ENCODE data around the gene LINGO4. TPM values are rescaled to one million over a fixed set of nuclear protein-coding genes. Genes with fewer than 3 reads are reported as not detected.

The LINGO4 gene
- total and polyA plus RNA-seq, 2 of the 13 experiments (the other 11 are each of a cell fraction or from before 2014, with no cell fraction given), result 0.02 to 0.05 TPM

- TF ChIP-seq STAG1 (CRISPR knock-in tag; IDR thresholded peaks at IDR 0.05) (peak; percentile 28; the same call in 1 of the 2 replicates), ZEB1 (IDR thresholded peaks at IDR 0.05; ENCODE audit: insufficient replicate concordance, low read depth) (no peak), TCF12 (IDR thresholded peaks at IDR 0.05) (no peak), TCF12 (CRISPR knock-in tag; IDR thresholded peaks at IDR 0.05) (no peak), HOXA7 (CRISPR knock-in tag; IDR thresholded peaks at IDR 0.05) (no peak), ARID2 (CRISPR knock-in tag; IDR thresholded peaks at IDR 0.05; ENCODE audit: borderline replicate concordance) (peak; percentile 97), ZNF414 (CRISPR knock-in tag; IDR thresholded peaks at IDR 0.05) (no peak), MLLT10 (CRISPR knock-in tag; IDR thresholded peaks at IDR 0.05) (no peak), ZNF816 (CRISPR knock-in tag; IDR thresholded peaks at IDR 0.05; ENCODE audit: borderline replicate concordance) (no peak), EHMT2 (IDR thresholded peaks at IDR 0.05; ENCODE audit: borderline replicate concordance, low read depth, low read length) (no peak), ZNF556 (CRISPR knock-in tag; IDR thresholded peaks at IDR 0.05; ENCODE audit: borderline replicate concordance) (peak; percentile 68; the same call in 1 of the 2 replicates), HMGXB4 (CRISPR knock-in tag; IDR thresholded peaks at IDR 0.05; ENCODE audit: borderline replicate concordance in 1 of 2, low read depth in 1 of 2) (peak in 1 of 2 experiments; percentile 81; a peak in 3 of 4 replicates), GLI4 (CRISPR knock-in tag; IDR thresholded peaks at IDR 0.05; ENCODE audit: borderline replicate concordance) (peak; percentile 70; the same call in 1 of the 2 replicates), ZNF335 (CRISPR knock-in tag; IDR thresholded peaks at IDR 0.05) (peak; percentile 100)
- TF ChIP-seq, protein P1, sequence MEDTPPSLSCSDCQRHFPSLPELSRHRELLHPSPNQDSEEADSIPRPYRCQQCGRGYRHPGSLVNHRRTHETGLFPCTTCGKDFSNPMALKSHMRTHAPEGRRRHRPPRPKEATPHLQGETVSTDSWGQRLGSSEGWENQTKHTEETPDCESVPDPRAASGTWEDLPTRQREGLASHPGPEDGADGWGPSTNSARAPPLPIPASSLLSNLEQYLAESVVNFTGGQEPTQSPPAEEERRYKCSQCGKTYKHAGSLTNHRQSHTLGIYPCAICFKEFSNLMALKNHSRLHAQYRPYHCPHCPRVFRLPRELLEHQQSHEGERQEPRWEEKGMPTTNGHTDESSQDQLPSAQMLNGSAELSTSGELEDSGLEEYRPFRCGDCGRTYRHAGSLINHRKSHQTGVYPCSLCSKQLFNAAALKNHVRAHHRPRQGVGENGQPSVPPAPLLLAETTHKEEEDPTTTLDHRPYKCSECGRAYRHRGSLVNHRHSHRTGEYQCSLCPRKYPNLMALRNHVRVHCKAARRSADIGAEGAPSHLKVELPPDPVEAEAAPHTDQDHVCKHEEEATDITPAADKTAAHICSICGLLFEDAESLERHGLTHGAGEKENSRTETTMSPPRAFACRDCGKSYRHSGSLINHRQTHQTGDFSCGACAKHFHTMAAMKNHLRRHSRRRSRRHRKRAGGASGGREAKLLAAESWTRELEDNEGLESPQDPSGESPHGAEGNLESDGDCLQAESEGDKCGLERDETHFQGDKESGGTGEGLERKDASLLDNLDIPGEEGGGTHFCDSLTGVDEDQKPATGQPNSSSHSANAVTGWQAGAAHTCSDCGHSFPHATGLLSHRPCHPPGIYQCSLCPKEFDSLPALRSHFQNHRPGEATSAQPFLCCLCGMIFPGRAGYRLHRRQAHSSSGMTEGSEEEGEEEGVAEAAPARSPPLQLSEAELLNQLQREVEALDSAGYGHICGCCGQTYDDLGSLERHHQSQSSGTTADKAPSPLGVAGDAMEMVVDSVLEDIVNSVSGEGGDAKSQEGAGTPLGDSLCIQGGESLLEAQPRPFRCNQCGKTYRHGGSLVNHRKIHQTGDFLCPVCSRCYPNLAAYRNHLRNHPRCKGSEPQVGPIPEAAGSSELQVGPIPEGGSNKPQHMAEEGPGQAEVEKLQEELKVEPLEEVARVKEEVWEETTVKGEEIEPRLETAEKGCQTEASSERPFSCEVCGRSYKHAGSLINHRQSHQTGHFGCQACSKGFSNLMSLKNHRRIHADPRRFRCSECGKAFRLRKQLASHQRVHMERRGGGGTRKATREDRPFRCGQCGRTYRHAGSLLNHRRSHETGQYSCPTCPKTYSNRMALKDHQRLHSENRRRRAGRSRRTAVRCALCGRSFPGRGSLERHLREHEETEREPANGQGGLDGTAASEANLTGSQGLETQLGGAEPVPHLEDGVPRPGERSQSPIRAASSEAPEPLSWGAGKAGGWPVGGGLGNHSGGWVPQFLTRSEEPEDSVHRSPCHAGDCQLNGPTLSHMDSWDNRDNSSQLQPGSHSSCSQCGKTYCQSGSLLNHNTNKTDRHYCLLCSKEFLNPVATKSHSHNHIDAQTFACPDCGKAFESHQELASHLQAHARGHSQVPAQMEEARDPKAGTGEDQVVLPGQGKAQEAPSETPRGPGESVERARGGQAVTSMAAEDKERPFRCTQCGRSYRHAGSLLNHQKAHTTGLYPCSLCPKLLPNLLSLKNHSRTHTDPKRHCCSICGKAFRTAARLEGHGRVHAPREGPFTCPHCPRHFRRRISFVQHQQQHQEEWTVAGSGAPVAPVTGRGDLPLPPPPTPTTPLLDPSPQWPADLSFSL (CRISPR knock-in tag; IDR thresholded peaks at IDR 0.05), result no peak
- TF ChIP-seq, protein P2, sequence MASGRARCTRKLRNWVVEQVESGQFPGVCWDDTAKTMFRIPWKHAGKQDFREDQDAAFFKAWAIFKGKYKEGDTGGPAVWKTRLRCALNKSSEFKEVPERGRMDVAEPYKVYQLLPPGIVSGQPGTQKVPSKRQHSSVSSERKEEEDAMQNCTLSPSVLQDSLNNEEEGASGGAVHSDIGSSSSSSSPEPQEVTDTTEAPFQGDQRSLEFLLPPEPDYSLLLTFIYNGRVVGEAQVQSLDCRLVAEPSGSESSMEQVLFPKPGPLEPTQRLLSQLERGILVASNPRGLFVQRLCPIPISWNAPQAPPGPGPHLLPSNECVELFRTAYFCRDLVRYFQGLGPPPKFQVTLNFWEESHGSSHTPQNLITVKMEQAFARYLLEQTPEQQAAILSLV (CRISPR knock-in tag; IDR thresholded peaks at IDR 0.05; ENCODE audit: borderline replicate concordance), result peak; percentile 88
Measured at GRCh38 chr1:151762941-151763921, 42.0 kb downstream of the LINGO4 start, which contains the start of gene MRPL9 (continued).

All from HepG2 (cell line).